GM10248 (cell line): ENCODE results near the gene MMP24OS.

ENCODE experiments used
- CTCF ChIA-PET: fragments of 300-600 bp; sonication (Branson Sonifier 250); formaldehyde crosslinking; extraction: SDS; loops from one replicate; lab custom pipeline; 2021; ENCODE audit warnings: antibody characterized with exemption; lab: Yijun Ruan, JAX
- POLR2A ChIA-PET: fragments of 350-650 bp; sonication (Branson Sonifier 250); formaldehyde crosslinking; extraction: SDS; loops from one replicate; lab custom pipeline; 2020; ENCODE audit warnings: antibody characterized with exemption; lab: Yijun Ruan, JAX
- DNase-seq: peaks from one replicate; pipeline ENCODE4 v3.0.0; 2012; ENCODE audit errors: extremely low spot score
- CTCF ChIP-seq: IDR thresholded peaks from 2 replicates; pipeline ENCODE4 v1.5.1; 2012; ENCODE audit warnings: mild to moderate bottlenecking, low read depth; ENCODE audit errors: extremely low read depth, missing control alignments, control extremely low read depth

MMP24OS gene

GRCh38 chr20:35274172-35275092 is 3.5 kb downstream of the MMP24OS start:
- POLR2A ChIA-PET, result no interaction called here
- TF ChIP-seq CTCF, result no peak

GRCh38 chr20:35273449-35274171 is 4.3 kb downstream of the MMP24OS start:
- TF ChIP-seq CTCF, result no peak
- DNase-seq, result no peak
- CTCF ChIA-PET, result interaction anchor here (1.6 kb wide), 1 partner anchor 107 kb away, joined by 3 read pairs; no protein-coding TSS in a partner anchor
- POLR2A ChIA-PET, result no interaction called here

More at GRCh38 chr20:35274172-35275092, 3.5 kb downstream of the MMP24OS start:
- DNase-seq, result no peak
- CTCF ChIA-PET, result interaction anchor here (0.8 to 1.3 kb wide), 2 partner anchors 13 to 400 kb away, joined by 3 to 4 read pairs; no protein-coding TSS in a partner anchor

- POLR2A ChIA-PET, result no interaction called here
Observed at GRCh38 chr20:35271904-35272303, 6.0 kb downstream of the MMP24OS start.

GRCh38 chr20:35271073-35271882 is 6.6 kb downstream of the MMP24OS start:
- no peak for DNase-seq

More at GRCh38 chr20:35271904-35272303, 6.0 kb downstream of the MMP24OS start:
- TF ChIP-seq CTCF, result no peak
- CTCF ChIA-PET, result interaction anchor here (1.3 to 1.6 kb wide), 3 partner anchors 13 to 176 kb away, joined by 3 to 5 read pairs (median 3); partner anchors contain the start of gene EIF6
- DNase-seq, result no peak

More at GRCh38 chr20:35271073-35271882, 6.6 kb downstream of the MMP24OS start:
- no peak for TF ChIP-seq CTCF
- ChIA-PET CTCF (interaction anchor here (1.0 to 2.2 kb wide), 6 partner anchors 13 to 396 kb away, joined by 3 to 10 read pairs (median 4); partner anchors contain the start of gene EIF6), POLR2A (interaction anchor here (0.5 kb wide), 1 partner anchor 245 kb away, joined by 3 read pairs; no protein-coding TSS in a partner anchor)
